Activated T-helper 1 cell treated with anti-CD3 and anti-CD28 coated beads, Interleukin-12 subunit alpha, Interleukin-12 subunit beta, Interleukin-2, Interleukin-4 antibody, amounts not matched to agents 30 ng/mL and 10 ng/mL and 1 ng/mL, durations not matched to agents 14 hours and 24 hours and 36 hours (primary cell): Measurements from ENCODE around the gene DET1. TPM values are rescaled to one million over a fixed set of nuclear protein-coding genes. Genes with fewer than 3 reads are reported as not detected.
"Not testable (repeated sequence)": the region's sequence is repeated elsewhere in the genome, so short reads cannot be mapped to it uniquely, and the experiment has no call there.

ENCODE experiments used
- DNase-seq: peaks from one replicate; pipeline ENCODE4 v3.0.0; 2021; ENCODE audit warnings: low spot score
- H3K27ac Mint-ChIP-seq: one replicate; pipeline ENCODE4 v1.8.0; 2021; ENCODE audit warnings: mild to moderate bottlenecking, mixed read lengths
- H3K27me3 Mint-ChIP-seq: one replicate; pipeline ENCODE4 v1.8.0; 2022; ENCODE audit warnings: mild to moderate bottlenecking, moderate library complexity, mixed read lengths; ENCODE audit not compliant: insufficient read depth
- H3K36me3 Mint-ChIP-seq: one replicate; pipeline ENCODE4 v1.8.0; 2021; ENCODE audit warnings: low read depth, mixed read lengths
- H3K4me1 Mint-ChIP-seq: one replicate; pipeline ENCODE4 v1.8.0; 2021; ENCODE audit warnings: low read depth, mixed read lengths
- H3K4me3 Mint-ChIP-seq: one replicate; pipeline ENCODE4 v1.8.0; 2021; ENCODE audit warnings: mild to moderate bottlenecking, moderate library complexity, mixed read lengths
- H3K9me3 Mint-ChIP-seq: one replicate; pipeline ENCODE4 v1.8.0; 2021; ENCODE audit warnings: mixed read lengths
- intact Hi-C: fragments of 100-400 bp; cut with micrococcal nuclease; formaldehyde crosslinking; loops from one replicate; pipeline ENCODE4 v1.15.1; 2024
- total RNA-seq: library from RNA; stranded (reverse); gene quantifications from 2 replicates; pipeline ENCODE4 v1.2.3, GENCODE V29; 2022

DET1 gene
- total RNA-seq, 1 donor from 2014 or later, result 1.4 TPM

- H3K27me3 Mint-ChIP-seq, H3K4me1 Mint-ChIP-seq, H3K27ac Mint-ChIP-seq, H3K4me3 Mint-ChIP-seq, DNase-seq, intact Hi-C loops, H3K36me3 Mint-ChIP-seq, H3K9me3 Mint-ChIP-seq: not testable (repeated sequence)
These were observed 13.1 kb upstream of the DET1 start for GRCh38 chr15:88559565-88559964.

GRCh38 chr15:88558026-88558425, 11.5 kb upstream of the DET1 start:
- H3K27ac Mint-ChIP-seq, H3K36me3 Mint-ChIP-seq, H3K27me3 Mint-ChIP-seq, H3K9me3 Mint-ChIP-seq, H3K4me1 Mint-ChIP-seq, DNase-seq, H3K4me3 Mint-ChIP-seq, intact Hi-C loops: not testable (repeated sequence)

GRCh38 chr15:88548009-88548408, 1.5 kb upstream of the DET1 start:
- intact Hi-C loops, result loop anchor here (5.0 kb wide), 1 partner anchor 59 kb away; no protein-coding TSS in a partner anchor
- not testable (repeated sequence) for H3K27me3 Mint-ChIP-seq, H3K4me1 Mint-ChIP-seq, DNase-seq, H3K4me3 Mint-ChIP-seq, H3K9me3 Mint-ChIP-seq, H3K36me3 Mint-ChIP-seq, H3K27ac Mint-ChIP-seq

DNA sequence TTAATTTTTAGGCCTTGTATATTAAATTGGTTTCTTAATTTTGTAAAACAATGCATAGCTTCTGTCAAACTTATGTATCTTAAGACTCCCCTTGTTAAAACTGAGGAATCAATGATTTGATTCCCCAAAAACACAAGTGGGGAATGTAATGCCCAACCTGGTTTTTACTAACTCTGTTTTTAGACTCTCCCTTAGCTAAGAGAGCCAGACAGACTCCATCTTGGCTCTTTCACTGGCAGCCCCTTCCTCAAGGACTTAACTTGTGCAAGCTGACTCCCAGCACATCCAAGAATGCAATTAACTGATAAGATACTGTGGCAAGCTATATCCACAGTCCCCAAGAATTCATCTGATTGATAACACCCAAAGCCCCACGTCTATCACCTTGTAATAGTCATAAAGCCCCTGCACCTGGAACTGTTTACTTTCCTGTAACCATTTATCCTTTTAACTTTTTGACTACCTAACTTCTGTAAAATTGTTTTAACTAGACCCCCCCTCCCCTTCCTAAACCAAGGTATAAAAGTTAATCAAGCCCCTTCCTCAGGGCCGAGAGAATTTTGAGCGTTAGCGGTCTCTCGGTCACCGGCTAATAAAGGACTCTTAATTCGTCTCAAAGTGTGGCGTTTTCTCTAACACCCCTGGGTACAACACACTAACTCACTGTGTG, 768 bp downstream of the DET1 start:
- Mint-ChIP-seq H3K27ac (peak overlapping the region; percentile 85), H3K4me3 (peak overlapping the region; percentile 88)
- intact Hi-C loops, result loop anchor here (1.0 to 5.0 kb wide), 3 partner anchors 62 to 78 kb away; no protein-coding TSS in a partner anchor
- not testable (repeated sequence) for DNase-seq, H3K4me1 Mint-ChIP-seq, H3K36me3 Mint-ChIP-seq, H3K9me3 Mint-ChIP-seq, H3K27me3 Mint-ChIP-seq

DNA sequence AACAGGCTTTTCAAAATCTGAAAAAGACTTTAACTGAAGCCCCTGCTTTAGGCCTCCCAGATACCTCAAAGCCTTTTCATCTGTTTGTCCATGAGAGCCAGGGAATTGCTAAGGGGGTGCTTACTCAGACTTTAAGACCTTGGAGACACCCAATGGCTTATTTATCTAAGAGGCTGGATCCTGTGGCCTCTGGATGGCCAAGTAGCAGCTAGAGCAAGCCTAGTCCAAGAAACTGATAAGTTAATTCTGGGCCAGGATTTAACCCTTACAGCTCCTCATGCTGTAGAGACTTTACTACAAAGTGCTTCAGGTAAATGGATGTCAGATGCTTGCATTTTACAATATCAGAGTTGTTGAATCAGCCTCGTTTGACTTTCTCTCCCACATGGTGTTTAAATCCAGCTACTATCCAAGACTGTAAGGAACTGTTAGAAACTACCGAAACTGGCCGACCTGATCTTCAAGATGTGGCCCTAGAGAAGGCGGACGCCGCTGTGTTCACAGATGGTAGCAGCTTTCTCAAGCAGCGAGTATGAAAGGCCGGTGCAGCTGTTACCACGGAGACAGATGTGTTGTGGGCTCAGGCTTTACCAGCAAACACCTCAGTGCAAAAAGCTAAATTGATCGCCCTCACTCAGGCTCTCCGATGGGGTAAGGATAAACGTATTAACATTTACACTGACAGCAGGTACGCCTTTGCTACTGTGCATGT, 3.3 kb downstream of the DET1 start:
- peaks cover 1% of the 10 kb centered on the region for H3K27me3 Mint-ChIP-seq
- intact Hi-C loops, result no loop called here
- no peak for DNase-seq
- H3K36me3 Mint-ChIP-seq, result peaks cover 6% of the 10 kb centered on the region
- H3K27ac Mint-ChIP-seq, result no peak overlapping the region
- peaks cover 9% of the 10 kb centered on the region for H3K4me1 Mint-ChIP-seq
- H3K4me3 Mint-ChIP-seq, result no peak overlapping the region
- peaks cover 9% of the 10 kb centered on the region for H3K9me3 Mint-ChIP-seq

GRCh38 chr15:88542342-88542733, 4.1 kb downstream of the DET1 start:
- Mint-ChIP-seq H3K27me3 (peaks cover 1% of the 10 kb centered on the region), H3K4me1 (peaks cover 9% of the 10 kb centered on the region), H3K27ac (no peak overlapping the region), H3K36me3 (peaks cover 5% of the 10 kb centered on the region), H3K9me3 (peaks cover 8% of the 10 kb centered on the region), H3K4me3 (no peak overlapping the region)
- intact Hi-C loops, result no loop called here
- no peak for DNase-seq

- intact Hi-C loops, result no loop called here
- DNase-seq, result no peak
- Mint-ChIP-seq H3K36me3 (peaks cover under 1% of the 10 kb centered on the region), H3K27ac (no peak overlapping the region), H3K27me3 (peaks cover 1% of the 10 kb centered on the region), H3K9me3 (peaks cover 3% of the 10 kb centered on the region), H3K4me1 (peaks cover 4% of the 10 kb centered on the region), H3K4me3 (no peak overlapping the region)
These were observed 4.7 kb downstream of the DET1 start for GRCh38 chr15:88541709-88542341.

- H3K4me3 Mint-ChIP-seq, H3K27me3 Mint-ChIP-seq, H3K9me3 Mint-ChIP-seq, DNase-seq, H3K36me3 Mint-ChIP-seq, H3K27ac Mint-ChIP-seq, intact Hi-C loops, H3K4me1 Mint-ChIP-seq: not testable (repeated sequence)
These were observed 5.4 kb downstream of the DET1 start for GRCh38 chr15:88541111-88541510.

DNA sequence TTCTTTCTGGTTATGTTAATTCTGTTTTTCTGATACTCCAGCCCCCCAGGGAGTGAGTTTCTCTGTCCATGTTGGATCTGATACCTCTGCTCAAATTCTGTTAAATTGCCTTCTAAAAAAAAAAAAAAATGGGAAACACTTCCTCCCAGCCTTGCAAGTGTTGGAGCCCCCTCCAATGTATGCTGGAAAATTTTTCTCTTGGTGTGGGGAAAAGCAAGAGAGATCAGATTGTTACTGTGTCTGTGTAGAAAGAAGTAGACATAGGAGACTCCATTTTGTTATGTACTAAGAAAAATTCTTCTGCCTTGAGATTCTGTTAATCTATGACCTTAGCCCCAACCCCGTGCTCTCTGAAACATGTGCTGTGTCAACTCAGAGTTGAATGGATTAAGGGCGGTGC, 6.1 kb downstream of the DET1 start:
- H3K27ac Mint-ChIP-seq, intact Hi-C loops: not testable (repeated sequence)

DNA sequence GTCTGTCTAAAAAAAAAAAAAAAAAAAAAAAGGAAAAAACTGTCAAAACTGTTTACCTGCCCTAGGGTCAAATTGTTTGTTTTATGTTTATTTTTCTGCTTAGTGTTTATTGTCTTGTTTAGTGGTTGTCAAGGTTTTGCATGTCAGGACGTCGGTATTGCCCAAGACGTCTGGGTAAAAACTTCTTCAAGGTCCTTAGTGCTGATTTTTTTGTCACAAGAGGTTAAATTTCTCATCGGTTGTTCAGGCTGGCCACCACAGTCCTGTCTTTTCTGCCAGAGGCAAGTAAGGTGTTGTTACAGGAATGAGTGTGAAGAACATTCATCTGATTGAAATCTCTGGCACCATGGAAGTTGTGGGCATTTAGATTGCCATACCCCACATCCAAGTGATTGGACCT, 7.0 kb downstream of the DET1 start:
- Mint-ChIP-seq H3K27me3 (peaks cover 1% of the 10 kb centered on the region), H3K27ac (no peak overlapping the region), H3K36me3 (no peaks in the 10 kb centered on the region), H3K4me3 (no peak overlapping the region), H3K9me3 (peaks cover 4% of the 10 kb centered on the region), H3K4me1 (no peaks in the 10 kb centered on the region)
- no peak for DNase-seq
- intact Hi-C loops, result no loop called here

More for the DNA sequence above, 6.1 kb downstream of the DET1 start:
- H3K4me3 Mint-ChIP-seq, H3K4me1 Mint-ChIP-seq, H3K36me3 Mint-ChIP-seq, DNase-seq, H3K9me3 Mint-ChIP-seq, H3K27me3 Mint-ChIP-seq: not testable (repeated sequence)

DNA sequence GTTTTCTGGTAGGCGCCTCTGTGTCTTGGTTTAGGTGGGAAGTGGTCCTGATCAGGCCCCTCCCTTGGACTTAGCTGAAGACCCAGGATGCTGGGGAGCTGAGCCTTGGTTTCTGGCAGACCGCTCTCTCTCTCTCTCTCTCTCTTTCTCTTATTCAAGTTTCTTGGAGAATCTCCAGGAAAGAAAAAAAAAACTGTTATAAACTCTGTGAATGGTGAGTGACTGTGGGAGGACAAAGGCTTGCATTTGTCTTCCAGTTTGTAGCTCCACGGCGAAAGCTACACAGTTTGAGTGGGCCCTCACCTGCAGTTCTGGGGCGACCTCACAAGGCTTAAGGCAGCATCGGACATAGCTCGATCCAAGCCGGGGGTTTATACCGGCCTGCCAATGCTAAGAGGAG, 7.5 kb downstream of the DET1 start:
- Mint-ChIP-seq H3K27me3 (peaks cover 1% of the 10 kb centered on the region), H3K27ac (no peak overlapping the region), H3K9me3 (peaks cover 7% of the 10 kb centered on the region), H3K4me1 (no peaks in the 10 kb centered on the region), H3K36me3 (no peaks in the 10 kb centered on the region), H3K4me3 (no peak overlapping the region)
- intact Hi-C loops, result no loop called here
- no peak for DNase-seq

- no peak for DNase-seq
- Mint-ChIP-seq H3K27ac (no peak overlapping the region), H3K4me1 (no peaks in the 10 kb centered on the region), H3K27me3 (peaks cover 1% of the 10 kb centered on the region), H3K36me3 (no peaks in the 10 kb centered on the region), H3K4me3 (no peak overlapping the region), H3K9me3 (peaks cover 7% of the 10 kb centered on the region)
- intact Hi-C loops, result no loop called here
These were observed 8.7 kb downstream of the DET1 start for GRCh38 chr15:88537591-88538317.
